Panc1 (cell line): ENCODE results near the gene WNT10A.

Source experiments
- POLR2AphosphoS5 ChIP-seq: IDR thresholded peaks from 2 replicates; pipeline ENCODE4 v1.6.1; 2012; ENCODE audit warnings: mild to moderate bottlenecking, low read depth, low read length, moderate library complexity
- TF ChIP-seq, protein P1 (sequence below): fragments of 450-650 bp; IDR thresholded peaks from 2 replicates; pipeline ENCODE4 v1.5.1; 2017; ENCODE audit warnings: mild to moderate bottlenecking

DNA sequence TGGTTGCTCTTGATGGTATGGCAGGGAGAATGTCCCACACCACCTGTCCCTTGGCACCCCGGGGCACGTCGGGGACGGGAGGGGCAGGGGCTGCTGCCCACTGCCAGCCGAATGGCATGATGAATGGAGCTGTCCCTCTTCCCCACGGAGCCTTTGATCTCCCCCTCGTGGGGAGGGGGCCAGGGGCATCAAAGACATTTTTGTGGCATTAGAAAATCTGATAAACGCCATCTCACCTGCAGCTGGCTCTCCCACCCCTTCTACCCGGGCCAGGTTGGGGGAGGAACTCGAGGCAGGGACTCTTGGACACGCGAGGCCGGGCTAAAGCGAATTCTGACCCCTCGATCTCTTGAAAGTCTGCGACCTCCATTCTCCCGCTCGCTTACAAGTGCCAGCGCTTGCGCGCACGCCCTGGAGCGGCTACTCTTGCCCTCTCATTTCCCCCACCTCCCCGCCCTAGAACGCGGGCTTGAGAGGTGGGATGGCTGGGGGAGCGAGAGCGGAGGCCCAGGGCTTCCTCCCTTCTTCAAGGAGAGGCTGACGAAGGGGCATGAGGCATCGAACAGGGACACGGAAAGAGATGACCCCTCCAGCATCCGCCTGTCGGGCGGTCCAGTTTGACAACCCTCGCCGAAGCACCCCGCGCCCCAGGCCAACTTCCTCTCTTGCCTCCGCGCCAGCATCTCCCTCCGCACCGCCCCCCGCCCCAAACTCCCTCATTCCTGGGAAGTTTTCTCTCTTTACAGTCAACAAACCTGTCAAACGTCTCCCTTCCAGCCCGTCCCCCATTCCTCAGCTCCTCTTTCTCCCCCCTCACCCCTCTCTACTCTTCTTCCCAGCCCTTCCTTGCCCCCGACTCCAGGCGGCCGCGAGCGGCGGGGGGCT lies 21.7 kb upstream of the WNT10A start:
- TF ChIP-seq, protein P1, sequence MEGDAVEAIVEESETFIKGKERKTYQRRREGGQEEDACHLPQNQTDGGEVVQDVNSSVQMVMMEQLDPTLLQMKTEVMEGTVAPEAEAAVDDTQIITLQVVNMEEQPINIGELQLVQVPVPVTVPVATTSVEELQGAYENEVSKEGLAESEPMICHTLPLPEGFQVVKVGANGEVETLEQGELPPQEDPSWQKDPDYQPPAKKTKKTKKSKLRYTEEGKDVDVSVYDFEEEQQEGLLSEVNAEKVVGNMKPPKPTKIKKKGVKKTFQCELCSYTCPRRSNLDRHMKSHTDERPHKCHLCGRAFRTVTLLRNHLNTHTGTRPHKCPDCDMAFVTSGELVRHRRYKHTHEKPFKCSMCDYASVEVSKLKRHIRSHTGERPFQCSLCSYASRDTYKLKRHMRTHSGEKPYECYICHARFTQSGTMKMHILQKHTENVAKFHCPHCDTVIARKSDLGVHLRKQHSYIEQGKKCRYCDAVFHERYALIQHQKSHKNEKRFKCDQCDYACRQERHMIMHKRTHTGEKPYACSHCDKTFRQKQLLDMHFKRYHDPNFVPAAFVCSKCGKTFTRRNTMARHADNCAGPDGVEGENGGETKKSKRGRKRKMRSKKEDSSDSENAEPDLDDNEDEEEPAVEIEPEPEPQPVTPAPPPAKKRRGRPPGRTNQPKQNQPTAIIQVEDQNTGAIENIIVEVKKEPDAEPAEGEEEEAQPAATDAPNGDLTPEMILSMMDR = no peak
- no peak for TF ChIP-seq POLR2AphosphoS5
